ENCODE results near the gene B4GALT7.

DNA sequence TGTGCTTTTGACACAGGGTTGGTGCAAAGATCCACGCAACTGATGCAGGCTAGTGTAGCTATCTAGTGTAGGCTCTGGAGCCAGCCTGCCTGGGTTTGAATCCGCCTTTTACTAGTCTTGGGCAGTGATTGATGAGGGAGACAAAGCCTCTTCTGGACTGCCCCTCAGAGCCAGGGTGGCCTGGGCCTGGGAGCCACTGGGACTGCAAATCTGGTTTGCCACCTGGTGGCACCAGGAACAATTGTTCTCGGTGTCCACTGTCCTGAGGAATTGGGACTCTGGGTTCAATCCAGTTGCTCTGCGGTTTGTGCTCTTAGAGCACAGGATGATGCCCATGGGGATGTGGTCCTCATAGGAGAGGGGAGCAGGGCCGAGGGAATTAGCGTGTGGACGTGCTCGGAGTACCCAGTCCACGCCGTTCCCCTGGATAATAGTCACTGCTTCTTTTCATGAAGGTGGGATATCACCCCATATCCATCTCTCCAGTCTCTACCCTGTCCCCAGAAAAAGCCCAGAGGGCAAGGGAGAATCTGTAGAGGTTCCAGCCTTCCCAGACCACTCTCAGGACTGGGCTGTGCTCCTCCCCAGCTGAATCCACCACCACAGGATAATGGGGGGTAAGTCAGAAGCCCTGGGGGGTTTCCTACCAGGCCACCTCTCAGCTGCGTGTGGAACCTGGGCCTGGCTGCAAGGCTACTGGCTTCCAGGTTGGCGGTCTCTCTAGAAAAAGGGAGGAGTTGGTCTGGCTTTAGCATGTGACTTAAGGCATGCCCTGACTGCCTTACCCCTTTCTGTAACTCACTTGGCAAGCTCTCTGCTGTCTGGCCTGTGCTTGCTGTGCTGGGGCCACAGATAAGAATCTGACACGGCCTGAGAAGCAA is 1.9 kb downstream of the B4GALT7 start:
- TF ChIP-seq CTCF (conservative IDR thresholded peaks at IDR 0.05; ENCODE audit: low read length) (no peak; the same call in 1 of the 2 replicates), EZH2phosphoT487 (IDR thresholded peaks at IDR 0.05; ENCODE audit: borderline replicate concordance) (no peak)

Data from Loucy (cell line).